Activated naive CD8-positive, alpha-beta T cell treated with anti-CD3 and anti-CD28 coated beads, Interleukin-2, amount 50 U/mL, for 24 hours (primary cell): ENCODE results near the gene MCUB.
"Not testable (repeated sequence)": the region's sequence is repeated elsewhere in the genome, so short reads cannot be mapped to it uniquely, and the experiment has no call there.

Source experiments
- ATAC-seq: fragments of 150-1000 bp; cut with Tn5 transposase; one replicate; pipeline ENCODE4 v1.10.0; 2021
- DNase-seq: peaks from one replicate; pipeline ENCODE4 v3.0.0; 2021
- H3K27ac Mint-ChIP-seq: one replicate; pipeline ENCODE4 v1.8.0; 2021; ENCODE audit warnings: mild to moderate bottlenecking, mixed read lengths
- H3K27me3 Mint-ChIP-seq: one replicate; pipeline ENCODE4 v1.8.0; 2021; ENCODE audit warnings: mixed read lengths
- H3K36me3 Mint-ChIP-seq: one replicate; pipeline ENCODE4 v1.8.0; 2021; ENCODE audit warnings: low read depth, mixed read lengths
- H3K4me1 Mint-ChIP-seq: one replicate; pipeline ENCODE4 v1.8.0; 2021; ENCODE audit warnings: mixed read lengths
- H3K4me3 Mint-ChIP-seq: one replicate; pipeline ENCODE4 v1.8.0; 2021; ENCODE audit warnings: mild to moderate bottlenecking, moderate library complexity, mixed read lengths
- H3K9me3 Mint-ChIP-seq: one replicate; pipeline ENCODE4 v1.8.0; 2021; ENCODE audit warnings: mixed read lengths

Gene MCUB

DNA sequence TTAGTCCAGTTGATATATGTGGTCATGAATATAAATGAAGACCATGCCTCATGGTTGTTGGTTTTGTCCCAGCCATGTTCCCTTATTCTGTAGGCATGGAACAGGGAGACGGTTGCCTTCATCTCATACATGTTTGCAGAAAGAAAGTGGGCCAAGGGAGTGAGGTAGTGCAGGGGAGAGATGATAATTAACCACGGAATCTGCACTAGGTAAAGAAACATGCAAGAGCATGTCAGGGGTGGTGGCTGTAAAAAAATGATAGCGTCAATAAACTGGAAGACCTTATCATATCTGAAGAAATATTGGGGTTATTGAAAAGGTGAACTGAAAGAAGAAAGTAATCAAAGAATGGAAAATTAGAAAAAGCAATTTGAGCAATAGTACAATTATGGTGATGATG is 35.1 kb downstream of the MCUB start:
- peaks cover 47% of the 10 kb centered on the region for H3K4me1 Mint-ChIP-seq
- DNase-seq, H3K9me3 Mint-ChIP-seq, H3K27ac Mint-ChIP-seq, H3K36me3 Mint-ChIP-seq, ATAC-seq, H3K4me3 Mint-ChIP-seq, H3K27me3 Mint-ChIP-seq: not testable (repeated sequence)

DNA sequence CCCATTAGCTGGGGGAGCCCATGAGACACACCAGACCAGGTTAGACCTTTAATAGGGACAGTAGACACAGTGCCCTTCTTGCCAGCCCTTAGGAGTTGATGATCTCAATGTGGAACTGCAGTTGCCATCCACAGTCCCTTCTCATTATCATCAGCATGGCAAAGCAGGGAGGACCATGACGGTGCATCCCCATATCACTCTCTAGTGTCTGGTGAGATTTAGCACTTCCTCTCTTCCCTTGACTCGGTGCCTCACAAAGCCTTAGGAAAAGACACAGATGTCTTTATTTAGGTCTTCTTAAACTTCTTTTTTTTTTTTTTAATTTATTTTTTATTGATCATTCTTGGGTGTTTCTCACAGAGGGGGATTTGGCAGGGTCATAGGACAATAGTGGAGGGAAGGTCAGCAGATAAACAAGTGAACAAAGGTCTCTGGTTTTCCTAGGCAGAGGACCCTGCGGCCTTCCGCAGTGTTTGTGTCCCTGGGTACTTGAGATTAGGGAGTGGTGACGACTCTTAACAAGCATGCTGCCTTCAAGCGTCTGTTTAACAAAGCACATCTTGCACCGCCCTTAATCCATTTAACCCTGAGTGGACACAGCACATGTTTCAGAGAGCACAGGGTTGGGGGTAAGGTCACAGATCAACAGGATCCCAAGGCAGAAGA is 36.5 kb downstream of the MCUB start:
- H3K27me3 Mint-ChIP-seq, H3K27ac Mint-ChIP-seq, H3K4me3 Mint-ChIP-seq, H3K9me3 Mint-ChIP-seq, DNase-seq, ATAC-seq: not testable (repeated sequence)
- Mint-ChIP-seq H3K36me3 (peaks cover 11% of the 10 kb centered on the region), H3K4me1 (peaks cover 40% of the 10 kb centered on the region)

DNA sequence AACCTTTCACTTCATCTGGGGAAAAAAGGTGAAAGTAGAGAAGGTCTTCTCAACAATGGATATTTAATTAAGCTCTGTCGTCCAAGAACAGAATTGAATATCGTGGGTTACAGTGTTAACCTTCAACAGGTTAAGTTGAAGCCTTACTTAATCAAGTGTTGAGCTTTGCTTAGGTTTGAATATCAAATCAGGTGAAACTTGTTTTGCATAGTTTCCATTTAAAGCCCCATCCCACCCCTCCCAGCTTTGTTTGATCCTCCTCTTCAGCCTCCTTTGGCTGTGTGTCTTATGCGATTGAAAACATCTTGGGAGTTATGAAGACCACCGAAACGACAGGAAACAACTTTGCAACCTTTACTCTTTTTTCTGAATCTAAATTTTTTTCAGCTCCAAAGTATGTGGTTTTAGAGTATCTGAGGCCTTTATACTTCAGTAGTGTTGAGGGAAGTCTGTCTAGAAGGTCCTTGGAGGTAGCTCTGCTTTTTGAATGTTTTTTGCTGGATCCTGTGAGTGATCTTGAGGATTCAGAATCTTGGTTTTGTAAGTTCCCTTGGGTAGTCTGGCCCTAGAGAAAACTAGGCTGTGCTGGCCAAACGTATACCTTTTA is 39.1 kb downstream of the MCUB start:
- DNase-seq (no peak), ATAC-seq (peak; percentile 63)
- H3K27ac Mint-ChIP-seq, result peak overlapping the region; percentile 79

GRCh38 chr4:109600431-109600830 is 40.4 kb downstream of the MCUB start:
- DNase-seq (no peak), ATAC-seq (no peak)
- Mint-ChIP-seq H3K9me3 (peaks cover 10% of the 10 kb centered on the region), H3K4me1 (peaks cover 38% of the 10 kb centered on the region), H3K36me3 (peaks cover 33% of the 10 kb centered on the region), H3K27me3 (no peaks in the 10 kb centered on the region), H3K4me3 (no peak overlapping the region), H3K27ac (no peak overlapping the region)

More for the DNA sequence above, 39.1 kb downstream of the MCUB start:
- Mint-ChIP-seq H3K4me1 (peaks cover 28% of the 10 kb centered on the region), H3K9me3 (peaks cover 4% of the 10 kb centered on the region), H3K36me3 (peaks cover 22% of the 10 kb centered on the region), H3K27me3 (no peaks in the 10 kb centered on the region), H3K4me3 (peak overlapping the region; percentile 20)

GRCh38 chr4:109601336-109601735 is 41.3 kb downstream of the MCUB start:
- DNase-seq (no peak), ATAC-seq (no peak)
- Mint-ChIP-seq H3K4me3 (no peak overlapping the region), H3K36me3 (peaks cover 40% of the 10 kb centered on the region), H3K27me3 (no peaks in the 10 kb centered on the region), H3K27ac (no peak overlapping the region), H3K9me3 (peaks cover 17% of the 10 kb centered on the region), H3K4me1 (peaks cover 44% of the 10 kb centered on the region)

DNA sequence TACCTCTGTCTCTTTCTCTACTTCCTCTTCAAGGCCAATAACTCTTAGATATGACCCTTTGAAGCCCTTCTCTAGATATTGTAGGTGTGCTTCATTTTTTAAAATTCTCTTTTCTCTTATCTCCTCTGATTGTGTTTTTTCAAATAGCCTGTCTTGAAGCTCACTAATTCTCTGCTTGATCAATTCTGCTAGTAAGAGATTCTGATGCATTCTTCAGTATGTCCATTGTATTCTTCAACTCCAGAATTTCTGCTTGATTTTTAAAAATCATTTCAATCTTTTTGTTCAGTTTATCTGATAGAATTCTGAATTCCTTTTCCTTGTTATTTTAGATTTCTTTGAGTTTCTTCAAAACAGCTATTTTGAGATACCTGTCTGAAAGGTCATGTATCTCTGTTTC is 47.9 kb downstream of the MCUB start:
- no peak for ATAC-seq
- H3K36me3 Mint-ChIP-seq, result peaks cover 57% of the 10 kb centered on the region
- H3K9me3 Mint-ChIP-seq, result peaks cover 28% of the 10 kb centered on the region
- DNase-seq, result no peak
- H3K27ac Mint-ChIP-seq, result no peak overlapping the region
- H3K27me3 Mint-ChIP-seq, result no peaks in the 10 kb centered on the region
- H3K4me3 Mint-ChIP-seq, result no peak overlapping the region
- peaks cover 60% of the 10 kb centered on the region for H3K4me1 Mint-ChIP-seq

GRCh38 chr4:109608879-109609278 is 48.8 kb downstream of the MCUB start:
- no peaks in the 10 kb centered on the region for H3K27me3 Mint-ChIP-seq
- H3K4me3 Mint-ChIP-seq, result no peak overlapping the region
- peaks cover 56% of the 10 kb centered on the region for H3K36me3 Mint-ChIP-seq
- no peak overlapping the region for H3K27ac Mint-ChIP-seq
- peaks cover 66% of the 10 kb centered on the region for H3K4me1 Mint-ChIP-seq
- peaks cover 28% of the 10 kb centered on the region for H3K9me3 Mint-ChIP-seq
- ATAC-seq (no peak), DNase-seq (no peak)

- DNase-seq (no peak), ATAC-seq (no peak)
- Mint-ChIP-seq H3K4me3 (no peak overlapping the region), H3K27ac (no peak overlapping the region), H3K27me3 (no peaks in the 10 kb centered on the region), H3K9me3 (peaks cover 28% of the 10 kb centered on the region), H3K36me3 (peaks cover 54% of the 10 kb centered on the region), H3K4me1 (peaks cover 68% of the 10 kb centered on the region)
Measured at GRCh38 chr4:109609431-109609830, 49.4 kb downstream of the MCUB start.

DNA sequence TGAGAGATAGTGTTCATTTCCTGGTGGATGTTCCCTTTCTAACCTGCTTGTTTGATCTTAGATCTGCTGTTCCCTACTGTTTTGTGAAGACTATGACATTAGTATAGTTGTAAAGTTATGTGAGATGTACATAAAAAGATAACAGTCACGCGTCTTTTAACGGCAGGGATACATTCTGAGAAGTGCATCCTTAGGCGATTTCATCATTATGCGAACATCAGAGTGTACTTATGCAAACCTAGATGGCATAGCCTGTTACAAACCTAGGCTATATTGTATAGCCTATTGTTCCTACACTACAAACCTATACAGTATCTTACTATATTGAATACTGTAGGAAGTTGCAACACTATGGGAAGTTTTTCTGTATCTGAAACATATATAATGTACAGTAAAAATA is 50.4 kb downstream of the MCUB start:
- Mint-ChIP-seq H3K36me3 (peaks cover 43% of the 10 kb centered on the region), H3K4me1 (peaks cover 60% of the 10 kb centered on the region), H3K27ac (no peak overlapping the region), H3K9me3 (peaks cover 22% of the 10 kb centered on the region), H3K27me3 (no peaks in the 10 kb centered on the region), H3K4me3 (no peak overlapping the region)
- no peak for ATAC-seq
- DNase-seq, result no peak

- Mint-ChIP-seq H3K27ac (no peak overlapping the region), H3K4me1 (peaks cover 62% of the 10 kb centered on the region), H3K36me3 (peaks cover 45% of the 10 kb centered on the region), H3K9me3 (peaks cover 17% of the 10 kb centered on the region), H3K4me3 (no peak overlapping the region), H3K27me3 (no peaks in the 10 kb centered on the region)
- DNase-seq (no peak), ATAC-seq (no peak)
Measured at GRCh38 chr4:109611045-109611646, 51.1 kb downstream of the MCUB start.

- H3K4me3 Mint-ChIP-seq, result no peak overlapping the region
Measured at GRCh38 chr4:109614015-109614414, 54.0 kb downstream of the MCUB start.

DNA sequence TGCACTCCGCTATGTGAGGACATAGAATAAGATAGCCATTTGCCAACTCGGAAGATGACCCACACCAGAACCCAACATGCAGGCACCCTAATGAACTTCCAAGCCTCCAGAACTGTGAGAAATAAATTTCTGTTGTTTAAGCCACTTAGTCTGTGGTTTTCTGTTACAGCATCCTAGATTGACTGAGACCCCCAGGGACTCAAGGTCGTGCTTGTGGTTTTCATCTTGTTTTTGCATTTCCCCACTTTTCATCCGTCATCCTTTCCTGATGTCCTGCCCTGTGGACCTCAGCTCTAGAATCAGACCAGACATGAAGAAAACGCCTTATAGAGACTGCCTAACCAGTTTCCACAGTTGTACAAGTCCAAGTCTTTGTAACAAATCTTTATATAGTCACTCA is 54.4 kb downstream of the MCUB start:
- Mint-ChIP-seq H3K4me1 (peaks cover 48% of the 10 kb centered on the region), H3K27ac (no peak overlapping the region)
- no peak for DNase-seq

More at GRCh38 chr4:109614015-109614414, 54.0 kb downstream of the MCUB start:
- no peaks in the 10 kb centered on the region for H3K9me3 Mint-ChIP-seq
- ATAC-seq (no peak), DNase-seq (no peak)
- peaks cover 50% of the 10 kb centered on the region for H3K4me1 Mint-ChIP-seq
- H3K27ac Mint-ChIP-seq, result no peak overlapping the region
- H3K36me3 Mint-ChIP-seq, result peaks cover 24% of the 10 kb centered on the region
- H3K27me3 Mint-ChIP-seq, result no peaks in the 10 kb centered on the region

GRCh38 chr4:109615742-109616141 is 55.7 kb downstream of the MCUB start:
- ATAC-seq (peak; percentile 33), DNase-seq (no peak)
- Mint-ChIP-seq H3K27me3 (no peaks in the 10 kb centered on the region), H3K4me1 (peaks cover 39% of the 10 kb centered on the region), H3K27ac (peak overlapping the region; percentile 33), H3K9me3 (no peaks in the 10 kb centered on the region), H3K36me3 (peaks cover 19% of the 10 kb centered on the region), H3K4me3 (no peak overlapping the region)

More for the DNA sequence above, 54.4 kb downstream of the MCUB start:
- Mint-ChIP-seq H3K36me3 (peaks cover 20% of the 10 kb centered on the region), H3K9me3 (no peaks in the 10 kb centered on the region), H3K4me3 (no peak overlapping the region), H3K27me3 (no peaks in the 10 kb centered on the region)
- ATAC-seq, result no peak

DNA sequence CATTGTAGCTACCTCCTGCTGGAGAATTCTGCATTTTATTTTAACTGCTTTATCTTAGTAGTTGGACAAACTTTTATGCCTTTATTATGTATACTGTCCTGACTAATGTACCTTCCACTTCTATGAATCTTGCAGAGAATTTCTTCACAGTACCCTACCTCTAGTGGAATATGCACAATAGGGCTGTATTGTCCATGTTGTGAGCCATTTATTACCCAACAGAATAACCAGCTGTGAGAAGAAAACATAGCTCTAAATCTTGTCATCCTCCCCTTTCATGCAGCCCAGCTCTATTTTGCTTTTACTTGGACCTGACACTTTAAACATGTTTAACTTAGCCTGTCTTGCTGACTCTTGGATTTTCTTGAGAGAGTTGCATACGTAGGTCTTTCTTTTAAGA is 56.2 kb downstream of the MCUB start:
- Mint-ChIP-seq H3K27ac (no peak overlapping the region), H3K27me3 (no peaks in the 10 kb centered on the region), H3K36me3 (peaks cover 18% of the 10 kb centered on the region), H3K4me3 (no peak overlapping the region), H3K9me3 (no peaks in the 10 kb centered on the region), H3K4me1 (peaks cover 36% of the 10 kb centered on the region)
- ATAC-seq, result no peak
- DNase-seq, result no peak

- H3K27me3 Mint-ChIP-seq, result no peaks in the 10 kb centered on the region
- H3K27ac Mint-ChIP-seq, result no peak overlapping the region
- H3K4me1 Mint-ChIP-seq, result peaks cover 17% of the 10 kb centered on the region
- no peak for DNase-seq
- H3K4me3 Mint-ChIP-seq, result no peak overlapping the region
- no peak for ATAC-seq
- H3K9me3 Mint-ChIP-seq, result no peaks in the 10 kb centered on the region
- H3K36me3 Mint-ChIP-seq, result peaks cover 12% of the 10 kb centered on the region
Measured at GRCh38 chr4:109622626-109623025, 62.6 kb downstream of the MCUB start.
